Type B pancreatic cell (in vitro differentiated cells): ENCODE data around the gene SIK2. TPM values are rescaled to one million over a fixed set of nuclear protein-coding genes. Genes with fewer than 3 reads are reported as not detected.

ENCODE experiments used
- DNase-seq: peaks from one replicate; pipeline ENCODE4 v3.0.0; 2021; ENCODE audit warnings: mixed read lengths; ENCODE audit not compliant: unreplicated experiment; ENCODE audit errors: extremely low spot score
- H3K27ac Mint-ChIP-seq: 2 replicates; pipeline ENCODE4 v1.8.0; 2021; ENCODE audit warnings: mild to moderate bottlenecking, mixed read lengths
- H3K27me3 Mint-ChIP-seq: 2 replicates; pipeline ENCODE4 v1.8.0; 2021; ENCODE audit warnings: mixed read lengths
- H3K36me3 Mint-ChIP-seq: 2 replicates; pipeline ENCODE4 v1.8.0; 2021; ENCODE audit warnings: mixed read lengths
- H3K4me1 Mint-ChIP-seq: one replicate; pipeline ENCODE4 v1.8.0; 2021; ENCODE audit warnings: mixed read lengths; ENCODE audit not compliant: unreplicated experiment
- H3K4me3 Mint-ChIP-seq: 2 replicates; pipeline ENCODE4 v1.8.0; 2021; ENCODE audit warnings: mild to moderate bottlenecking, mixed read lengths
- H3K9me3 Mint-ChIP-seq: 2 replicates; pipeline ENCODE4 v1.8.0; 2021; ENCODE audit warnings: mixed read lengths
- total RNA-seq: library from RNA; stranded (reverse); gene quantifications from 2 replicates; pipeline ENCODE4 v1.2.1, GENCODE V29; 2021; ENCODE audit warnings: low replicate concordance
- TF ChIP-seq, protein P1 (sequence below): fragments of 200-600 bp; sonication (generic); conservative IDR thresholded peaks from 2 replicates; pipeline ENCODE4 v1.5.0; 2021; ENCODE audit warnings: antibody characterized with exemption, mild to moderate bottlenecking

SIK2 gene
- total RNA-seq, 1 donor from 2014 or later: 28.0 TPM

DNA sequence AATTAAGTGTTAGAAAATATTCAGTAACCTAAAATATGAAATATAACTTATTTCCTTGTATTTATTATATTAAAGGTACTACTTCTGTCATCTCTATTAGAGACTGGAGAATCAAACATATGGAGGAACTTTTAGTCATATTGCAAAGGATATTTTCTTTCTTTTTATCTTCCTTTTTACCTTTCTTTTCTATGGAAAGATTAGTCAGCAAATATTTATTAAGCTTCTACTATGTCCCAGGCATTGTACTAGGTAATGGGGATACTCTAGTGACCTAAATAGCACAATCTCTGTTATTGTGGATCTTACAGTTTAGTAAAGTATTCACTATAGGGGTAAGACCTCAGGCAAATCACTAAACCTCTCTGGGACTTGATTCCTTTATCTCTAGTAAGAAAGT, 18.3 kb downstream of the SIK2 start:
- Mint-ChIP-seq H3K36me3 (peaks cover 43% of the 10 kb centered on the region), H3K9me3 (peaks cover 5% of the 10 kb centered on the region), H3K4me3 (no peak overlapping the region), H3K4me1 (no peaks in the 10 kb centered on the region), H3K27me3 (no peaks in the 10 kb centered on the region), H3K27ac (no peak overlapping the region)
- no peak for DNase-seq
- TF ChIP-seq, protein P1, sequence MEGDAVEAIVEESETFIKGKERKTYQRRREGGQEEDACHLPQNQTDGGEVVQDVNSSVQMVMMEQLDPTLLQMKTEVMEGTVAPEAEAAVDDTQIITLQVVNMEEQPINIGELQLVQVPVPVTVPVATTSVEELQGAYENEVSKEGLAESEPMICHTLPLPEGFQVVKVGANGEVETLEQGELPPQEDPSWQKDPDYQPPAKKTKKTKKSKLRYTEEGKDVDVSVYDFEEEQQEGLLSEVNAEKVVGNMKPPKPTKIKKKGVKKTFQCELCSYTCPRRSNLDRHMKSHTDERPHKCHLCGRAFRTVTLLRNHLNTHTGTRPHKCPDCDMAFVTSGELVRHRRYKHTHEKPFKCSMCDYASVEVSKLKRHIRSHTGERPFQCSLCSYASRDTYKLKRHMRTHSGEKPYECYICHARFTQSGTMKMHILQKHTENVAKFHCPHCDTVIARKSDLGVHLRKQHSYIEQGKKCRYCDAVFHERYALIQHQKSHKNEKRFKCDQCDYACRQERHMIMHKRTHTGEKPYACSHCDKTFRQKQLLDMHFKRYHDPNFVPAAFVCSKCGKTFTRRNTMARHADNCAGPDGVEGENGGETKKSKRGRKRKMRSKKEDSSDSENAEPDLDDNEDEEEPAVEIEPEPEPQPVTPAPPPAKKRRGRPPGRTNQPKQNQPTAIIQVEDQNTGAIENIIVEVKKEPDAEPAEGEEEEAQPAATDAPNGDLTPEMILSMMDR: no peak

DNA sequence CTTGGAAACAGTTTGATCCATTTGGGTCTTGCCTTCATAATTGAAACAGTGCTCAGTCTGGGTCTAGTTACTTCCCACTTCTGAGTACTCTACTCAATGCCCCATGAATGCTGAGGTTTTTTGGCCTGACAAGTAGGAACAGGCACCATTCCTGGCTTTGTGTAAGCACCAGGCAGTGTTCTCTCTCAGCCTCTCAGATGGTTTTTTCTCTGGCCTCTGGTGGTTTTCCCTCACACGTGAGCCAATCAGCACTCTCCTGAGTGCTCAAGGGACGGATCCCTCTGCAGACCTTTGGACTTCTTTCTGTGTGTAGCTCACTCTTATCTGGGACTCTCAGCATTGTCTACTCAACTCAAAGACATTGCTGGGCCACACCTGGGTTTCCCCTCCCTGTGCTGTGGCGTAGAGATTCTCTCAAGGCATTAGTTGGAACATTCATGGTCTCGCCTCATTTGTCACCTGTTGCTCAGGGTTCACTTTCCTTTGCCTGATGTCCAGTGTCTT, 21.3 kb downstream of the SIK2 start:
- peaks cover 34% of the 10 kb centered on the region for H3K36me3 Mint-ChIP-seq
- H3K27me3 Mint-ChIP-seq: no peaks in the 10 kb centered on the region
- H3K4me3 Mint-ChIP-seq: no peak overlapping the region
- H3K9me3 Mint-ChIP-seq: peaks cover 5% of the 10 kb centered on the region
- TF ChIP-seq, protein P1: no peak
- H3K4me1 Mint-ChIP-seq: no peaks in the 10 kb centered on the region
- DNase-seq: no peak
- H3K27ac Mint-ChIP-seq: peak overlapping the region; percentile 9

DNA sequence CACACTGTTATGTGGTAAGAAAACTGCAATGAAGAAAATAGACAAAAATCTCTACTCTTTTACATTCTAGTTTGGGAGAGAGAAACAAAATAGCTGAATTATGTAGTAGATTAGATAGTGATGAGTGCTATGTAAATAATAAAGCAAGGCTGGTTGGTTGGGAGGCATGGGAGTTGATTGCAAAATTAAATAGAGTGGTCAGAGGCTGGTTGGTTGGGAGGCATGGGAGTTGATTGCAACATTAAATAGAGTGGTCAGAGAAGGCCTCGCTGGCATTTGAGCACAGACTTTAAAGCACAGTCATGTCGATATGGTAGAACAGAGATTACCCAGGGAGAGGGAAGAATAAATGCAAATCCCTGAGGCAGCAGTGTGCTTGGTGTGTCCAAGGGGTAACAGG, 22.4 kb downstream of the SIK2 start:
- TF ChIP-seq, protein P1: no peak
- Mint-ChIP-seq H3K4me1 (no peaks in the 10 kb centered on the region), H3K9me3 (peaks cover 5% of the 10 kb centered on the region), H3K27me3 (no peaks in the 10 kb centered on the region), H3K27ac (peak overlapping the region; percentile 17), H3K4me3 (no peak overlapping the region), H3K36me3 (peaks cover 37% of the 10 kb centered on the region)
- no peak for DNase-seq

DNA sequence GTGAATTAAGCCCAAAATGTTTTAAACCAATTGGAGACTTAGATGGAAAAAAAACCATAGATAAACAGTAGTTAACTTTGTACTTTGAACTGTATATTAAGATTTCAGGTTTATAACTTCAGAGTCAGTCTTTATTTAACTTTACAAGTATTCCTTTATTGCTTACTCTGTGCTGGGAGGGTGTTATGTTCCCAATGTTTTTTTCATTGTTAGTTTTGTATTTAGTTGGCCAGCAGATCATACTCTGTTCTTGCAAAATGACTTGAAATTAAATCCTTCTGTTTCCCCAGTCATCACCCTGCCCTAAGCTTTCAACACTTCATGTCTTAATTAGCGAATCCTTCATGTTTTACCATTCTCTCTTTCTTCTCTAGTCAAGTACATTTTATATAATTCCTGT, 25.3 kb downstream of the SIK2 start:
- Mint-ChIP-seq H3K4me3 (no peak overlapping the region), H3K36me3 (peaks cover 29% of the 10 kb centered on the region), H3K27ac (no peak overlapping the region), H3K9me3 (peaks cover 3% of the 10 kb centered on the region), H3K4me1 (no peaks in the 10 kb centered on the region), H3K27me3 (no peaks in the 10 kb centered on the region)
- no peak for DNase-seq
- TF ChIP-seq, protein P1: no peak

DNA sequence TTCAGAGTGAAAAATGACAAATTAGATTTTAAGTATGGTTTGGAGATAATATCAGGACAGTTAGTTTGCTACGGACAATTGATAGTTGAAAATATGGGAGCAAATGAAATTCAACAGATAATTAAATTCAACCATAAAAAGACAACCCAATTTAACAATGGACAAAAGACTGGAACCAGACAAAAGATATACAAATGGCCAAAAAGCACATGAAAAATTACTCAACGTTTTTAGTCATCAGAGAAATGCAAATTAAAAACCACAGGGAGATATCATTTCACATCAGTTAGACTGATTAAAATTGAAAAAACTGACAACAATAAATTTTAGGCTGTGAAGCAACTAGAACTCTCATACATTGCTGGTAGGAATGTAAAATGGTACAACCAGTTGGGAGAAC, 27.2 kb downstream of the SIK2 start:
- H3K36me3 Mint-ChIP-seq: peaks cover 15% of the 10 kb centered on the region
- H3K27me3 Mint-ChIP-seq: no peaks in the 10 kb centered on the region
- H3K27ac Mint-ChIP-seq: no peak overlapping the region
- no peak for DNase-seq
- H3K9me3 Mint-ChIP-seq: no peaks in the 10 kb centered on the region
- H3K4me3 Mint-ChIP-seq: no peak overlapping the region
- peaks cover 6% of the 10 kb centered on the region for H3K4me1 Mint-ChIP-seq
- TF ChIP-seq, protein P1: no peak
